Endothelial cell of umbilical vein (primary cell): ENCODE results near the gene DUSP5.

Experiments
- POLR2A ChIP-seq: IDR thresholded peaks from 2 replicates; pipeline ENCODE4 v1.6.1; 2012; ENCODE audit warnings: low read depth, mild to moderate bottlenecking, control low read depth, low read length
- TF ChIP-seq, protein P1 (sequence below), 2 donors: IDR thresholded peaks; 1 replicate in 1 of 2; 2 replicates in 1 of 2; pipeline ENCODE4 v1.5.1; 2011; ENCODE audit warnings: low read length in 2 of 2, mild to moderate bottlenecking in 2 of 2, moderate library complexity in 2 of 2, control low read depth in 1 of 2, inconsistent platforms in 1 of 2, low read depth in 1 of 2; ENCODE audit not compliant: insufficient read depth in 1 of 2; ENCODE audit errors: extremely low read depth in 1 of 2
- TF ChIP-seq, protein P2 (sequence below): IDR thresholded peaks from 2 replicates; pipeline ENCODE4 v1.6.1; 2011; ENCODE audit not compliant: insufficient read depth, insufficient read length

DNA sequence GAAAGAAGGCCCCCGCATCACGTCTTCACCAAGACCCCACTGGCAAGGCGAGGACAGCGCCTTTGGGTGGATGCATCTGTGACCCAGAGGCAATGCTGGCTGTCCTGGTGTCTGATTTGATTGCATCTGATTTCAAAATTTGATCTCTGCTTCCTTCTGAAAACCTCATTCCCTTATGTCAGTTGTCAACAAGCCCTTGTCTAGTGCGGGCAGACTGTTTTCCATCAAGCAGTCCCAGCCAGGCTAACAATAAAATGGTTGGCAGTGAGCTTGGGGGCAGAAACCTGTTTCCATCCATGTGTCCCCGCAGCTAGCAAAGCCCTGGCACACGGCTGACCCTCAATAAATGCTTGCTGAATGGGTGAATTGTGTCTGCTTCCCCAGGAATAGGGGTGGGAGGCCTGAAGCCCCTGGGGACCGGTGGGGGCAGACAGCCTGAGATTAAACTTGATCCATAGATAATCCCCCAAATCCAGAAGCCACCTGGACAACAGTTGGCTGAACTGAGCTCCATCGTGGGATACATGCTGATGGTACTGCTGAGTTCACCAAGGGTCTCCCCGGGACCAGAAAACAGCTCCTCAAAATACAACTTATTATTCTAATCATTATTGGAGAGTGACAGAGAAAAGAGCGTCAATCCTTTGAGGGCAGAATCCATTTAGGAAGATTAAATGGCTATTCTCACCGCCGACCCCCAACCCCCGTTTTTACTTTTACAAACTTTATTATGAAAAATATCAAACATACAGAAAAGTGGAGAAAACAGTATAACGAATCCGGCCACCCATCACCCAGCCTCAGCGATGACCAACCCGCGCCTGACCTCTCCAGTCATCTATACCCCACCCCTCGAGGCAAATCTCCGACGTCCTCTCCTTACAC lies 912 bp upstream of the DUSP5 start:
- TF ChIP-seq POLR2A: no peak
- TF ChIP-seq, protein P1, sequence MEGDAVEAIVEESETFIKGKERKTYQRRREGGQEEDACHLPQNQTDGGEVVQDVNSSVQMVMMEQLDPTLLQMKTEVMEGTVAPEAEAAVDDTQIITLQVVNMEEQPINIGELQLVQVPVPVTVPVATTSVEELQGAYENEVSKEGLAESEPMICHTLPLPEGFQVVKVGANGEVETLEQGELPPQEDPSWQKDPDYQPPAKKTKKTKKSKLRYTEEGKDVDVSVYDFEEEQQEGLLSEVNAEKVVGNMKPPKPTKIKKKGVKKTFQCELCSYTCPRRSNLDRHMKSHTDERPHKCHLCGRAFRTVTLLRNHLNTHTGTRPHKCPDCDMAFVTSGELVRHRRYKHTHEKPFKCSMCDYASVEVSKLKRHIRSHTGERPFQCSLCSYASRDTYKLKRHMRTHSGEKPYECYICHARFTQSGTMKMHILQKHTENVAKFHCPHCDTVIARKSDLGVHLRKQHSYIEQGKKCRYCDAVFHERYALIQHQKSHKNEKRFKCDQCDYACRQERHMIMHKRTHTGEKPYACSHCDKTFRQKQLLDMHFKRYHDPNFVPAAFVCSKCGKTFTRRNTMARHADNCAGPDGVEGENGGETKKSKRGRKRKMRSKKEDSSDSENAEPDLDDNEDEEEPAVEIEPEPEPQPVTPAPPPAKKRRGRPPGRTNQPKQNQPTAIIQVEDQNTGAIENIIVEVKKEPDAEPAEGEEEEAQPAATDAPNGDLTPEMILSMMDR (IDR thresholded peaks at IDR 0.05; ENCODE audit: extremely low read depth in 1 of 2, insufficient read depth in 1 of 2, low read depth in 1 of 2, low read length in 2 of 2): no peak
- TF ChIP-seq, protein P2, sequence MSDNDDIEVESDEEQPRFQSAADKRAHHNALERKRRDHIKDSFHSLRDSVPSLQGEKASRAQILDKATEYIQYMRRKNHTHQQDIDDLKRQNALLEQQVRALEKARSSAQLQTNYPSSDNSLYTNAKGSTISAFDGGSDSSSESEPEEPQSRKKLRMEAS: no peak
